Endothelial cell of umbilical vein (primary cell): ENCODE data around the gene CCNG1. TPM values are rescaled to one million over a fixed set of nuclear protein-coding genes. Genes with fewer than 3 reads are reported as not detected.

Experiments
- BruUV-seq: library from RNA; stranded (reverse); fragments of 400-500 nt; replicated peaks from 2 replicates; lab custom pipeline; 2021; lab: Mats Ljungman, UMichigan
- CTCF ChIA-PET: fragments of 300-600, 350-600 bp; sonication (Branson Sonifier 250); formaldehyde crosslinking; loops from one replicate; lab custom pipeline; 2021; ENCODE audit warnings: antibody characterized with exemption, inconsistent platforms; lab: Charles Lee
- POLR2A ChIA-PET: fragments of 300-600, 350-600 bp; sonication (Branson Sonifier 250); formaldehyde crosslinking; loops from one replicate; lab custom pipeline; 2021; ENCODE audit warnings: antibody characterized with exemption, inconsistent platforms; lab: Charles Lee
- DNase-seq: peaks from one replicate; pipeline ENCODE4 v3.0.0-alpha.2; 2011; ENCODE audit warnings: low read depth, low spot score
- FAIRE-seq: peaks from 2 replicates; lab custom pipeline; 2011; peaks lifted over from hg19 to GRCh38; lab: Jason Lieb, UNC
- H2AFZ ChIP-seq: 2 replicates; pipeline ENCODE4 v1.6.0; 2012; ENCODE audit warnings: low read depth, low read length, control low read depth, inconsistent platforms
- H3K27ac ChIP-seq: 2 replicates; pipeline ENCODE4 v1.5.1; 2011; ENCODE audit warnings: low read depth, mild to moderate bottlenecking, control low read depth, low read length, moderate library complexity; ENCODE audit not compliant: insufficient read depth
- H3K27me3 ChIP-seq, 2 experiments: 2 replicates each; pipeline versions ENCODE4 v1.6.0 to v1.6.1; 2011; ENCODE audit warnings: low read length in 2 of 2, mixed read lengths in 1 of 2; ENCODE audit not compliant: control insufficient read depth in 2 of 2, insufficient read depth in 2 of 2
- H3K36me3 ChIP-seq, 2 experiments: 2 replicates in 1 of 2; 3 replicates in 1 of 2; pipeline ENCODE4 v1.5.1; 2011; ENCODE audit warnings: low read length in 2 of 2, mild to moderate bottlenecking in 1 of 2, moderate library complexity in 1 of 2; ENCODE audit not compliant: control insufficient read depth in 2 of 2, insufficient read depth in 2 of 2; ENCODE audit errors: extremely low read depth in 1 of 2
- H3K4me1 ChIP-seq: 3 replicates; pipeline ENCODE4 v1.5.1; 2011; ENCODE audit warnings: mild to moderate bottlenecking, low read length; ENCODE audit not compliant: control insufficient read depth, insufficient read depth; ENCODE audit errors: extremely low read depth
- H3K4me2 ChIP-seq: 2 replicates; pipeline ENCODE4 v1.6.1; 2011; ENCODE audit warnings: low read length, control low read depth, mixed read lengths; ENCODE audit not compliant: insufficient read depth
- H3K4me3 ChIP-seq, 3 experiments: fragments of 200-600 bp in 1 of 3; sonication (generic), shearing (Covaris generic) in 1 of 3; replicated peaks in 1 of 3; 2 replicates each; pipeline ENCODE4 v1.5.1; 2011 to 2016; ENCODE audit warnings: control low read depth in 3 of 3, low read length in 3 of 3, mild to moderate bottlenecking in 2 of 3, inconsistent platforms in 1 of 3, low read depth in 1 of 3, moderate library complexity in 1 of 3; ENCODE audit not compliant: insufficient read depth in 1 of 3
- H3K79me2 ChIP-seq: 2 replicates; pipeline ENCODE4 v1.6.0; 2012; ENCODE audit warnings: low read length, inconsistent platforms; ENCODE audit not compliant: control insufficient read depth, insufficient read depth
- H3K9ac ChIP-seq: replicated peaks from 2 replicates; pipeline ENCODE3; 2011; ENCODE audit warnings: low read length, control low read depth; ENCODE audit not compliant: insufficient read depth; ENCODE audit errors: extremely low read depth
- H3K9me1 ChIP-seq: replicated peaks from 3 replicates; pipeline ENCODE4 v1.6.0; 2011; ENCODE audit warnings: mild to moderate bottlenecking, low read length; ENCODE audit not compliant: control insufficient read depth, insufficient read depth; ENCODE audit errors: extremely low read depth
- H3K9me3 ChIP-seq: replicated peaks from 2 replicates; pipeline ENCODE4 v1.5.1; 2012; ENCODE audit warnings: low read length, inconsistent platforms; ENCODE audit not compliant: control insufficient read depth, insufficient read depth
- H4K20me1 ChIP-seq: replicated peaks from 2 replicates; pipeline ENCODE3; 2011; ENCODE audit warnings: mild to moderate bottlenecking, low read length; ENCODE audit not compliant: control insufficient read depth, insufficient read depth; ENCODE audit errors: extremely low read depth
- CTCF ChIP-seq, 2 donors: IDR thresholded peaks; 1 replicate in 1 of 2; 2 replicates in 1 of 2; pipeline ENCODE4 v1.5.1; 2011; ENCODE audit warnings: low read length in 2 of 2, mild to moderate bottlenecking in 2 of 2, moderate library complexity in 2 of 2, control low read depth in 1 of 2, inconsistent platforms in 1 of 2, low read depth in 1 of 2; ENCODE audit not compliant: insufficient read depth in 1 of 2; ENCODE audit errors: extremely low read depth in 1 of 2
- JUN ChIP-seq: IDR thresholded peaks from 2 replicates; pipeline ENCODE4 v1.6.1; 2011; ENCODE audit warnings: borderline replicate concordance, low read depth; ENCODE audit not compliant: insufficient read length, insufficient read depth
- MAX ChIP-seq: IDR thresholded peaks from 2 replicates; pipeline ENCODE4 v1.6.1; 2011; ENCODE audit not compliant: insufficient read depth, insufficient read length
- POLR2A ChIP-seq: IDR thresholded peaks from 2 replicates; pipeline ENCODE4 v1.6.1; 2012; ENCODE audit warnings: low read depth, mild to moderate bottlenecking, control low read depth, low read length
- POLR2AphosphoS5 ChIP-seq: IDR thresholded peaks from 2 replicates; pipeline ENCODE4 v1.6.1; 2012; ENCODE audit warnings: low read depth, mild to moderate bottlenecking, control low read depth, low read length, moderate library complexity; ENCODE audit not compliant: insufficient read depth
- dilution Hi-C: fragments of 300-500 bp; cut with MboI; formaldehyde crosslinking; loops from one replicate; pipeline ENCODE4 v1.15.0; 2019; ENCODE audit warnings: low sequenced_read_pairs; ENCODE audit not compliant: extremely low pct_ligation_motif_present
- intact Hi-C: fragments of 100-400 bp; cut with micrococcal nuclease; formaldehyde crosslinking; loops from one replicate; pipeline ENCODE4 v1.10.0; 2022
- polyA plus RNA-seq, 4 experiments: library from polyadenylated mRNA; depleted of rRNA in 3 of 4; stranded (reverse) in 3 of 4; unstranded in 1 of 4; fragments of >200 nt; gene quantifications; 2 replicates each; pipeline versions ENCODE4 v1.2.1 to v1.2.3, GENCODE V29; 2011 to 2012; ENCODE audit warnings: missing spikeins in 1 of 4
- total RNA-seq: library from RNA; stranded (reverse); gene quantifications from 2 replicates; pipeline ENCODE4 v1.2.3, GENCODE V29; 2021

The CCNG1 gene
- total and polyA plus RNA-seq, 2 donors (not counting 3 experiments of a cell fraction or from before 2014, with no cell fraction given) = 47.2 to 186 TPM

GRCh38 chr5:163447191-163447590, 9.8 kb downstream of the CCNG1 start:
- BruUV-seq = no TSS peak
- FAIRE-seq = no peak

More at GRCh38 chr5:163447191-163447590, 9.8 kb downstream of the CCNG1 start:
- Histone ChIP-seq H3K9me3 (no peaks in the 10 kb centered on the region), H3K27me3 (no peaks in the 10 kb centered on the region), H4K20me1 (no peaks in the 10 kb centered on the region), H3K4me1 (peaks cover 2% of the 10 kb centered on the region), H3K36me3 (peaks cover 14 to 43% of the 10 kb centered on the region in 2 experiments), H3K9ac (no peak overlapping the region), H3K79me2 (peaks cover 5% of the 10 kb centered on the region), H3K27ac (no peak overlapping the region), H2AFZ (no peak overlapping the region), H3K4me2 (no peak overlapping the region), H3K9me1 (no peaks in the 10 kb centered on the region), H3K4me3 (no peak overlapping the region)
- intact Hi-C loops (no loop called here), dilution Hi-C loops (no loop called here)
- ChIA-PET POLR2A (interaction anchor here (1.1 kb wide), 1 partner anchor 9 kb away, joined by 3 read pairs; no protein-coding TSS in a partner anchor), CTCF (no interaction called here)
- no peak for TF ChIP-seq MAX
- no peak for TF ChIP-seq CTCF (IDR thresholded peaks at IDR 0.05; ENCODE audit: extremely low read depth in 1 of 2, insufficient read depth in 1 of 2, low read depth in 1 of 2, low read length in 2 of 2)
- no peak for TF ChIP-seq POLR2A
- no peak for TF ChIP-seq JUN
- TF ChIP-seq POLR2AphosphoS5 = no peak
- no peak for DNase-seq
